ENCODE measurements around the gene MVB12B.

MVB12B gene

GRCh38 chr9:126528915-126529314 is 202.3 kb downstream of the MVB12B start:
- TF ChIP-seq USF1 (IDR thresholded peaks at IDR 0.05) = no peak
- no peak for TF ChIP-seq YY1 (IDR thresholded peaks at IDR 0.05; ENCODE audit: low read depth)
- no peak for TF ChIP-seq EP300 (IDR thresholded peaks at IDR 0.05; ENCODE audit: borderline replicate concordance)
- no peak for TF ChIP-seq REST (IDR thresholded peaks at IDR 0.05; ENCODE audit: low read depth)
- no peak for TF ChIP-seq EGR1 (IDR thresholded peaks at IDR 0.05)
- TF ChIP-seq TEAD4 (IDR thresholded peaks at IDR 0.05) = no peak
- TF ChIP-seq CREB1 (IDR thresholded peaks at IDR 0.05; ENCODE audit: low read depth) = no peak
- TF ChIP-seq NFIC (IDR thresholded peaks at IDR 0.05) = no peak
- TF ChIP-seq TAF1 (IDR thresholded peaks at IDR 0.05; ENCODE audit: low read depth) = no peak
- no peak for TF ChIP-seq RAD21 (IDR thresholded peaks at IDR 0.05; ENCODE audit: low read depth)
- no peak for TF ChIP-seq TCF12 (IDR thresholded peaks at IDR 0.05; ENCODE audit: low read depth)
- no peak for TF ChIP-seq CEBPB (IDR thresholded peaks at IDR 0.05)
- TF ChIP-seq MAX (IDR thresholded peaks at IDR 0.05) = no peak

- no peak for TF ChIP-seq EGR1 (IDR thresholded peaks at IDR 0.05)
Observed at GRCh38 chr9:126531035-126531571, 204.5 kb downstream of the MVB12B start.

- TF ChIP-seq CEBPB (IDR thresholded peaks at IDR 0.05) (no peak), RAD21 (IDR thresholded peaks at IDR 0.05; ENCODE audit: low read depth) (no peak), FOXM1 (IDR thresholded peaks at IDR 0.05; ENCODE audit: borderline replicate concordance, low read depth) (no peak), USF1 (IDR thresholded peaks at IDR 0.05) (no peak), CREB1 (IDR thresholded peaks at IDR 0.05; ENCODE audit: low read depth) (no peak), TAF1 (IDR thresholded peaks at IDR 0.05; ENCODE audit: low read depth) (no peak), REST (IDR thresholded peaks at IDR 0.05; ENCODE audit: low read depth) (no peak), TCF12 (IDR thresholded peaks at IDR 0.05; ENCODE audit: low read depth) (no peak), EGR1 (IDR thresholded peaks at IDR 0.05) (no peak), MAX (IDR thresholded peaks at IDR 0.05) (no peak), EP300 (IDR thresholded peaks at IDR 0.05; ENCODE audit: borderline replicate concordance) (no peak), NFIC (IDR thresholded peaks at IDR 0.05) (no peak), ZBTB7A (IDR thresholded peaks at IDR 0.05; ENCODE audit: low read depth) (no peak)
Observed at GRCh38 chr9:126531591-126531990, 205.0 kb downstream of the MVB12B start.

- TF ChIP-seq RAD21 (IDR thresholded peaks at IDR 0.05; ENCODE audit: low read depth) (no peak), REST (IDR thresholded peaks at IDR 0.05; ENCODE audit: low read depth) (no peak), YY1 (IDR thresholded peaks at IDR 0.05; ENCODE audit: low read depth) (no peak), CEBPB (IDR thresholded peaks at IDR 0.05) (no peak), NFIC (IDR thresholded peaks at IDR 0.05) (no peak), TAF1 (IDR thresholded peaks at IDR 0.05; ENCODE audit: low read depth) (no peak), ZBTB7A (IDR thresholded peaks at IDR 0.05; ENCODE audit: low read depth) (no peak), MAX (IDR thresholded peaks at IDR 0.05) (no peak), FOXM1 (IDR thresholded peaks at IDR 0.05; ENCODE audit: borderline replicate concordance, low read depth) (no peak), EP300 (IDR thresholded peaks at IDR 0.05; ENCODE audit: borderline replicate concordance) (no peak), USF1 (IDR thresholded peaks at IDR 0.05) (no peak), CREB1 (IDR thresholded peaks at IDR 0.05; ENCODE audit: low read depth) (no peak), TCF12 (IDR thresholded peaks at IDR 0.05; ENCODE audit: low read depth) (no peak), TEAD4 (IDR thresholded peaks at IDR 0.05) (no peak)
Observed at GRCh38 chr9:126532019-126532462, 205.4 kb downstream of the MVB12B start.

Measured in Ishikawa (cell line).